B cell (primary cell): ENCODE data around the gene HIP1R. TPM values are rescaled to one million over a fixed set of nuclear protein-coding genes. Genes with fewer than 3 reads are reported as not detected.

Source experiments
- ATAC-seq: fragments of 200-7000 bp; cut with Tn5 transposase; one replicate; pipeline ENCODE4 v1.10.0; 2021; ENCODE audit warnings: low read depth, mild to moderate bottlenecking, moderate number of reproducible peaks, moderate library complexity
- CTCF ChIA-PET: fragments of 350-600 bp; sonication (Branson Sonifier 250); formaldehyde crosslinking; loops from one replicate; lab custom pipeline; 2021; ENCODE audit warnings: antibody characterized with exemption, inconsistent platforms; lab: Charles Lee
- POLR2A ChIA-PET: fragments of 350-600 bp; sonication (Branson Sonifier 250); formaldehyde crosslinking; loops from one replicate; lab custom pipeline; 2021; ENCODE audit warnings: antibody characterized with exemption; lab: Charles Lee
- DNase-seq: peaks from one replicate; pipeline ENCODE4 v3.0.0; 2013
- H2AFZ ChIP-seq: 2 replicates; pipeline ENCODE4 v1.6.1; 2012; ENCODE audit warnings: mild to moderate bottlenecking, low read depth, low read length; ENCODE audit not compliant: insufficient read depth, poor library complexity, severe bottlenecking
- H3K27ac ChIP-seq, 2 donors: 1 replicate in 1 of 2; 2 replicates in 1 of 2; pipeline ENCODE4 v1.5.1; 2012 to 2013; ENCODE audit warnings: low read length in 2 of 2, mild to moderate bottlenecking in 2 of 2, moderate library complexity in 1 of 2
- H3K27me3 ChIP-seq, 4 experiments: fragments of 200-600 bp in 1 of 4; sonication (generic) in 1 of 4; replicated peaks in 1 of 4; 1 replicate in 2 of 4; 2 replicates in 2 of 4; pipeline versions ENCODE4 v1.6.1 to v1.7.0; 2013 to 2016; ENCODE audit warnings: low read length in 3 of 4, mild to moderate bottlenecking in 2 of 4, mixed read lengths in 1 of 4, moderate library complexity in 1 of 4; ENCODE audit not compliant: insufficient read depth in 4 of 4, control insufficient read depth in 3 of 4; ENCODE audit errors: control extremely low read depth in 1 of 4
- H3K36me3 ChIP-seq, 2 experiments: replicated peaks in 1 of 2; 1 replicate in 1 of 2; 2 replicates in 1 of 2; pipeline versions ENCODE4 v1.6.1 to v1.7.1; 2013; ENCODE audit warnings: low read length in 1 of 2; ENCODE audit not compliant: insufficient read depth in 2 of 2, control insufficient read depth in 1 of 2; ENCODE audit errors: control extremely low read depth in 1 of 2, extremely low read depth in 1 of 2
- H3K4me1 ChIP-seq, 2 donors: fragments of 200-600 bp in 1 of 2; sonication (generic) in 1 of 2; 1 replicate in 1 of 2; 2 replicates in 1 of 2; pipeline versions ENCODE4 v1.5.1 to v1.6.1; 2013 to 2017; ENCODE audit warnings: low read length in 2 of 2; ENCODE audit not compliant: control insufficient read depth in 2 of 2, insufficient read depth in 2 of 2
- H3K4me2 ChIP-seq: replicated peaks from 2 replicates; pipeline ENCODE3; 2012; ENCODE audit warnings: mild to moderate bottlenecking, low read depth, low read length; ENCODE audit not compliant: poor library complexity, severe bottlenecking
- H3K4me3 ChIP-seq, 5 experiments: fragments of 200-600 bp in 1 of 5; sonication (generic) in 1 of 5; 1 replicate in 3 of 5; 2 replicates in 2 of 5; pipeline versions ENCODE4 v1.5.1 to v1.7.0; 2011 to 2016; ENCODE audit warnings: low read length in 4 of 5, mild to moderate bottlenecking in 4 of 5, low read depth in 2 of 5, control low read depth in 1 of 5, moderate library complexity in 1 of 5; ENCODE audit not compliant: insufficient read depth in 1 of 5; ENCODE audit errors: control extremely low read depth in 1 of 5, extremely low read depth in 1 of 5
- H3K79me2 ChIP-seq: fragments of 200-600 bp; sonication (generic); one replicate; pipeline ENCODE4 v1.6.0; 2016; ENCODE audit warnings: low read length; ENCODE audit not compliant: control insufficient read depth, insufficient read depth
- H3K9ac ChIP-seq: fragments of 200-600 bp; sonication (generic); 2 replicates; pipeline ENCODE4 v1.6.1; 2017; ENCODE audit warnings: mild to moderate bottlenecking, low read length, moderate library complexity
- H3K9me3 ChIP-seq, 3 donors: one replicate each; pipeline versions ENCODE4 v1.6.1 to v1.7.1; 2013; ENCODE audit warnings: low read length in 2 of 3; ENCODE audit not compliant: control insufficient read depth in 2 of 3, insufficient read depth in 1 of 3; ENCODE audit errors: control extremely low read depth in 1 of 3
- H4K20me1 ChIP-seq: 2 replicates; pipeline ENCODE4 v1.6.0; 2012; ENCODE audit warnings: mild to moderate bottlenecking, low read length; ENCODE audit not compliant: insufficient read depth, control insufficient read depth, poor library complexity, severe bottlenecking
- H3K27ac Mint-ChIP-seq: one replicate; pipeline ENCODE4 v1.8.0; 2021; ENCODE audit warnings: mixed read lengths
- H3K27me3 Mint-ChIP-seq: one replicate; pipeline ENCODE4 v1.8.0; 2021; ENCODE audit warnings: mixed read lengths
- H3K4me1 Mint-ChIP-seq: one replicate; pipeline ENCODE4 v1.8.0; 2021; ENCODE audit warnings: mixed read lengths
- H3K4me3 Mint-ChIP-seq: one replicate; pipeline ENCODE4 v1.8.0; 2021; ENCODE audit warnings: mixed read lengths
- H3K9me3 Mint-ChIP-seq: one replicate; pipeline ENCODE4 v1.8.0; 2022; ENCODE audit warnings: mixed read lengths; ENCODE audit not compliant: insufficient read depth
- EZH2 ChIP-seq: IDR thresholded peaks from 2 replicates; pipeline ENCODE4 v1.6.1; 2012; ENCODE audit warnings: borderline replicate concordance, low read depth, mild to moderate bottlenecking, moderate library complexity, low read length; ENCODE audit not compliant: insufficient read depth, poor library complexity, severe bottlenecking
- whole genome bisulfite sequencing: methylation state at CpG from one replicate; pipeline ENCODE4 v1.1.5; 2013; ENCODE audit warnings: missing lambda C conversion rate; ENCODE audit not compliant: insufficient coverage; 5-methylcytosine and 5-hydroxymethylcytosine counted together
- intact Hi-C: fragments of 100-400 bp; cut with micrococcal nuclease; formaldehyde crosslinking; loops from one replicate; pipeline ENCODE4 v1.10.0; 2022
- polyA plus RNA-seq: library from polyadenylated mRNA; depleted of rRNA; stranded (reverse); fragments of >200 nt; gene quantifications from 2 replicates; pipeline ENCODE4 v1.2.3, GENCODE V29; 2012
- total RNA-seq, 2 donors: library from RNA; stranded (reverse); fragments of 120-200 nt in 1 of 2; gene quantifications; 1 replicate in 1 of 2; 2 replicates in 1 of 2; pipeline versions ENCODE4 v1.2.3 to v1.2.4, GENCODE V29; 2013 to 2022
- TF ChIP-seq, protein P1 (sequence below): fragments of 200-600 bp; IDR thresholded peaks from one replicate; pipeline ENCODE4 v1.8.0; 2022; ENCODE audit warnings: antibody characterized with exemption, mild to moderate bottlenecking

HIP1R gene
- total and polyA plus RNA-seq, 2 donors (not counting 1 experiment from before 2014, with no cell fraction given), result 289 to 390 TPM

DNA sequence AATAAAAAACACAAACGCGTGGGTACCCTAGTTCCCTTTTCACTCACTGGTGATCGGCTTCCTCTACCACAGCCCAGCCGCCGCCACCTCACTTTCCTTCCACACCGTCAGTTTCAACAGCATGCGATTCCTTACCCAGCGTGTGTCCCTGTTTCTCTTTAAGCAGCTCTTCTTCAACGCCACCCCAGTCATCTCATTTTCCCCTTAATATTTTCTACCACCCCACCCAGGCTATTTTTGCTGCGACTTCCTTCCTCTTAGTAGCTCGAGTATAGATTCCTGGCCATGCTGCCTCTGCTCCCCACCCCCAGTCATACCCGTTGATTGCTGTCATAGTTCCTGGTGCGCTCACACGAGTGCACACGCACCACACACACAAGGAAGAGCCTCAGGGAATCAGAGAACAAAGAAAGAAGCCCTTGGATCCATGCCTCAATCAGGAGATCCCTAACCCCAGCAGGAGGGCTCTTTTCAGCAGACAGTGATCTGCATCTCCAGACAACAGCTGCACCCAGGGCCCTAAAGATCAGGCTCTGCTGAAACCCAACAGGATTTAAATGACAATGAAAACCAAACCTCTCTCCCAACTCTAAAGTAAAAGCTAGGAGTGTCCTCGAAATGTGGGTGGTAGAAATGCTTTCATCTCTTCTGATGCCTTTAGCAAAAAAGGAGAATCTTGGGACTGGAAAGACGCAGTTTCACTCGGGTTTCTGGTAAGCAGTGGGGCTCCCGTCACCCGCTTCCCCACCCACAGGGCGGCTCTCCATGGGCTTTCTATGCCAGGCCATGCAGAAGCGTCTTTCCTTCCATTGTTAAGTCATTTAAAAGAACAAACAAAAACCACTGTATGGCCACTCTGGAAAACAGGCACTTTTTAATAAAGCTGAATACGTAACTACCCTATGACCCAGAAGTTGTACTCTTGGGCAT lies 36.9 kb downstream of the HIP1R start:
- ChIA-PET POLR2A (interaction anchor here (0.5 to 2.1 kb wide), 7 partner anchors 10 to 1280 kb away, joined by 3 to 10 read pairs (median 6); no protein-coding TSS in a partner anchor), CTCF (interaction anchor here (0.5 to 19.2 kb wide), 16 partner anchors 10 to 366 kb away, joined by 3 to 388 read pairs (median 6); no protein-coding TSS in a partner anchor)
- H3K79me2 ChIP-seq, result peaks cover 90% of the 10 kb centered on the region
- peaks cover 5 to 40% of the 10 kb centered on the region in 2 experiments for H3K36me3 ChIP-seq
- peak overlapping the region; percentile 94 for H3K4me2 ChIP-seq
- Mint-ChIP-seq H3K27ac (peak overlapping the region; percentile 95), H3K9me3 (no peaks in the 10 kb centered on the region), H3K4me3 (peak overlapping the region; percentile 86), H3K4me1 (peaks cover 93% of the 10 kb centered on the region), H3K27me3 (no peaks in the 10 kb centered on the region)
- no peak overlapping the region for H2AFZ ChIP-seq
- H3K9me3 ChIP-seq, result no peaks in the 10 kb centered on the region
- peak overlapping the region; percentile 69 to 80 for H3K27ac ChIP-seq
- H3K9ac ChIP-seq, result peak overlapping the region; percentile 83
- 10% methylated on average over 20 of the region's 23 CpGs for WGBS
- DNase-seq (peak; percentile 86), ATAC-seq (peak; percentile 69)
- no peaks in the 10 kb centered on the region for H3K27me3 ChIP-seq
- H3K4me1 ChIP-seq, result peaks cover 93 to 95% of the 10 kb centered on the region in 2 donors
- no peak for TF ChIP-seq EZH2
- TF ChIP-seq, protein P1, sequence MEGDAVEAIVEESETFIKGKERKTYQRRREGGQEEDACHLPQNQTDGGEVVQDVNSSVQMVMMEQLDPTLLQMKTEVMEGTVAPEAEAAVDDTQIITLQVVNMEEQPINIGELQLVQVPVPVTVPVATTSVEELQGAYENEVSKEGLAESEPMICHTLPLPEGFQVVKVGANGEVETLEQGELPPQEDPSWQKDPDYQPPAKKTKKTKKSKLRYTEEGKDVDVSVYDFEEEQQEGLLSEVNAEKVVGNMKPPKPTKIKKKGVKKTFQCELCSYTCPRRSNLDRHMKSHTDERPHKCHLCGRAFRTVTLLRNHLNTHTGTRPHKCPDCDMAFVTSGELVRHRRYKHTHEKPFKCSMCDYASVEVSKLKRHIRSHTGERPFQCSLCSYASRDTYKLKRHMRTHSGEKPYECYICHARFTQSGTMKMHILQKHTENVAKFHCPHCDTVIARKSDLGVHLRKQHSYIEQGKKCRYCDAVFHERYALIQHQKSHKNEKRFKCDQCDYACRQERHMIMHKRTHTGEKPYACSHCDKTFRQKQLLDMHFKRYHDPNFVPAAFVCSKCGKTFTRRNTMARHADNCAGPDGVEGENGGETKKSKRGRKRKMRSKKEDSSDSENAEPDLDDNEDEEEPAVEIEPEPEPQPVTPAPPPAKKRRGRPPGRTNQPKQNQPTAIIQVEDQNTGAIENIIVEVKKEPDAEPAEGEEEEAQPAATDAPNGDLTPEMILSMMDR, result no peak
- intact Hi-C loops, result loop anchor here (1.0 kb wide), 1 partner anchor 15 kb away; no protein-coding TSS in a partner anchor
- H3K4me3 ChIP-seq, result peak overlapping the region; percentile 52 to 89 (median 69)
- peaks cover 26% of the 10 kb centered on the region for H4K20me1 ChIP-seq
